SK-N-SH (cell line): Measurements from ENCODE around the gene SLC24A5. TPM values are rescaled to one million over a fixed set of nuclear protein-coding genes. Genes with fewer than 3 reads are reported as not detected.

Experiments
- CTCF ChIA-PET: fragments of 300-600, 350-600 bp; formaldehyde crosslinking; extraction: SDS; loops from one replicate; lab custom pipeline; 2021; lab: Yijun Ruan, JAX
- POLR2A ChIA-PET: fragments of 350-600 bp; sonication (Branson Sonifier 250); formaldehyde crosslinking; extraction: SDS; loops from one replicate; lab custom pipeline; 2020; ENCODE audit warnings: antibody characterized with exemption, inconsistent platforms; lab: Yijun Ruan, JAX
- DNase-seq: peaks from one replicate; pipeline ENCODE4 v3.0.0; 2012
- H2AFZ ChIP-seq: fragments of 200-600 bp; sonication (generic); 2 replicates; pipeline ENCODE4 v1.8.1; 2016; ENCODE audit warnings: antibody characterized with exemption, mild to moderate bottlenecking, low read depth
- H3F3A ChIP-seq: fragments of 200-600 bp; sonication (generic); replicated peaks from 2 replicates; pipeline ENCODE3; 2016; ENCODE audit warnings: antibody characterized with exemption, mild to moderate bottlenecking; ENCODE audit not compliant: insufficient read depth
- H3K27ac ChIP-seq, 2 experiments: fragments of 200-500 bp in 1 of 2; fragments of 200-600 bp in 1 of 2; sonication (Bioruptor generic) in 1 of 2; sonication (generic), shearing (Covaris generic) in 1 of 2; 2 replicates each; pipeline versions ENCODE4 v1.5.1 to v1.6.1; 2014 to 2016; ENCODE audit warnings: low read depth in 2 of 2, inconsistent platforms in 1 of 2, low read length in 1 of 2, mild to moderate bottlenecking in 1 of 2, mixed read lengths in 1 of 2
- H3K27me3 ChIP-seq: fragments of 200-600 bp; sonication (generic), shearing (Covaris generic); 2 replicates; pipeline ENCODE4 v1.6.1; 2016; ENCODE audit warnings: mixed run types; ENCODE audit not compliant: insufficient read depth
- H3K36me3 ChIP-seq, 2 experiments: fragments of 200-500 bp in 1 of 2; fragments of 200-600 bp in 1 of 2; sonication (Bioruptor generic) in 1 of 2; sonication (generic) in 1 of 2; replicated peaks in 1 of 2; 2 replicates each; pipeline versions ENCODE3 to v1.5.1; 2014 to 2016; ENCODE audit warnings: low read length in 1 of 2, mild to moderate bottlenecking in 1 of 2; ENCODE audit not compliant: insufficient read depth in 2 of 2, control insufficient read depth in 1 of 2
- H3K4me1 ChIP-seq, 2 experiments: fragments of 200-500 bp in 1 of 2; fragments of 200-600 bp in 1 of 2; sonication (Bioruptor generic) in 1 of 2; sonication (generic), shearing (Covaris generic) in 1 of 2; 2 replicates each; pipeline versions ENCODE4 v1.5.1 to v1.6.1; 2014 to 2016; ENCODE audit warnings: low read depth in 1 of 2, low read length in 1 of 2, mixed run types in 1 of 2; ENCODE audit not compliant: insufficient read depth in 2 of 2, control insufficient read depth in 1 of 2
- H3K4me2 ChIP-seq: fragments of 200-600 bp; sonication (generic), shearing (Covaris generic); 2 replicates; pipeline ENCODE4 v1.6.1; 2017; ENCODE audit warnings: mixed run types
- H3K4me3 ChIP-seq, 2 experiments: fragments of 200-500 bp in 1 of 2; fragments of 200-600 bp in 1 of 2; sonication (Bioruptor generic) in 1 of 2; sonication (generic), shearing (Covaris generic) in 1 of 2; 2 replicates each; pipeline versions ENCODE4 v1.5.1 to v1.8.1; 2014 to 2016; ENCODE audit warnings: low read depth in 2 of 2, inconsistent platforms in 1 of 2, low read length in 1 of 2, mild to moderate bottlenecking in 1 of 2, mixed read lengths in 1 of 2, moderate library complexity in 1 of 2
- H3K79me2 ChIP-seq: fragments of 200-600 bp; sonication (generic); 2 replicates; pipeline ENCODE4 v1.8.1; 2017; ENCODE audit warnings: mild to moderate bottlenecking; ENCODE audit not compliant: insufficient read depth
- H3K9ac ChIP-seq: fragments of 200-600 bp; sonication (generic); 2 replicates; pipeline ENCODE4 v1.6.1; 2017; ENCODE audit warnings: mixed run types
- H3K9me2 ChIP-seq: fragments of 200-600 bp; sonication (generic); 2 replicates; pipeline ENCODE4 v1.6.1; 2017; ENCODE audit warnings: mixed run types
- H3K9me3 ChIP-seq: fragments of 200-600 bp; sonication (generic); 2 replicates; pipeline ENCODE4 v1.6.1; 2017; ENCODE audit warnings: mixed run types, mild to moderate bottlenecking, moderate library complexity
- H4K20me1 ChIP-seq: fragments of 200-600 bp; sonication (generic); 2 replicates; pipeline ENCODE4 v1.6.1; 2017; ENCODE audit warnings: mild to moderate bottlenecking, mixed run types; ENCODE audit not compliant: insufficient read depth
- MXI1 ChIP-seq: IDR thresholded peaks from 2 replicates; pipeline ENCODE4 v1.6.1; 2012; ENCODE audit warnings: mild to moderate bottlenecking, low read depth, low read length, improper control_type of control experiment
- SMC3 ChIP-seq: IDR thresholded peaks from 2 replicates; pipeline ENCODE4 v1.6.1; 2012; ENCODE audit warnings: low read depth, low read length, improper control_type of control experiment
- WGBS: methylation state at CpG from one replicate; pipeline ENCODE4 v1.1.6; 2017; ENCODE audit warnings: low lambda C conversion rate; 5-methylcytosine and 5-hydroxymethylcytosine counted together
- polyA plus RNA-seq, 3 experiments: library from polyadenylated mRNA; depleted of rRNA; stranded (reverse); fragments of >200 nt; gene quantifications; 2 replicates each; pipeline ENCODE4 v1.2.3, GENCODE V29; 2012
- TF ChIP-seq, protein P1 (sequence below): IDR thresholded peaks from 2 replicates; pipeline ENCODE4 v1.4.0; 2012; ENCODE audit warnings: low read depth, borderline replicate concordance

Gene SLC24A5
- polyA plus RNA-seq, 1 of the 3 experiments (the other 2 are of a cell fraction), result not detected

DNA sequence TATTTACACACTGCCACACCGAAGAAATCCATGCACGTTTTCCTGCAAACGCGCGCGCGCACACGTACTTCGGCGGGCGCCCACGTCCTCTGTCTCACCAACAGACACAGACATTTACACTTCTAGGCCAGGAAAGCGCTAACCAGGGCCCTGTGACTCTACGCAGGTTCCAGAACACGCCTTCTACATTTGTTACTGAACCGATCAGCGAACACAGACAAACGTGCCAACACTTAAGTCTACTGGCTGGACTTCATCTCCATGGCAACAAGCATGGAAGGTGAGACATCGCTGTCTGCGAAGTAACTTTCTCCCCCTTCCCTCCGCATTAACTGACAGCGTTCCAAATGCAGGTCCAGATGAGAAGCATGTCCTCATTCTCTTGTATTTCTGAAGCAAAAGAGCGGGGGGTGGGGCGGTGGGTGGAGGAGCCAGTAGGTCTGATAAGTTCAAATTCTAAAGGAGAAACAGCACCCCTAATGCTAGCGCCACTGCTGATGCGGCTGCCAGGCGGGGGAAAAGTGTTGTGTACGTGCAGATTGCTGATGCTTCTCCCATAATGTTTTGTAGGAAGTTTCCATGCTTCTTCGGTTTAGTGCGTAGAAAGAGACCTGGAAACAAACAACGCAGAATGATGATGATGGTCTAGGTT lies 70.9 kb downstream of the SLC24A5 start, which contains the start of gene CTXN2:
TSS of gene CTXN2 (plus strand) at position 92 of the 652 bp plus-strand sequence. CDS start 9,636 bp downstream, outside the sequence.
- Histone ChIP-seq H3K4me2 (peak within 1 kb of the TSS; percentile 81), H3K4me1 (peaks cover 0 to 6% of the 10 kb centered on the region in 2 experiments; a peak in 2 of 4 replicates), H4K20me1 (no peaks in the 10 kb centered on the region), H2AFZ (no peak within 1 kb of the TSS), H3K9me3 (no peaks in the 10 kb centered on the region), H3K27me3 (no peaks in the 10 kb centered on the region), H3K9ac (no peak within 1 kb of the TSS), H3K27ac (no peak within 1 kb of the TSS), H3K9me2 (no peaks in the 10 kb centered on the region), H3K79me2 (no peaks in the 10 kb centered on the region), H3F3A (no peaks in the 10 kb centered on the region), H3K4me3 (peak within 1 kb of the TSS; percentile 37 to 54; a peak in 3 of 4 replicates), H3K36me3 (no peaks in the 10 kb centered on the region)
- CTCF ChIA-PET, result no interaction called here
- POLR2A ChIA-PET, result no interaction called here
- TF ChIP-seq MXI1, result no peak
- TF ChIP-seq, protein P1, sequence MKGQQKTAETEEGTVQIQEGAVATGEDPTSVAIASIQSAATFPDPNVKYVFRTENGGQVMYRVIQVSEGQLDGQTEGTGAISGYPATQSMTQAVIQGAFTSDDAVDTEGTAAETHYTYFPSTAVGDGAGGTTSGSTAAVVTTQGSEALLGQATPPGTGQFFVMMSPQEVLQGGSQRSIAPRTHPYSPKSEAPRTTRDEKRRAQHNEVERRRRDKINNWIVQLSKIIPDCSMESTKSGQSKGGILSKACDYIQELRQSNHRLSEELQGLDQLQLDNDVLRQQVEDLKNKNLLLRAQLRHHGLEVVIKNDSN, result no peak
- no peak for TF ChIP-seq SMC3
- WGBS, result 31% methylated on average over 31 of the region's 31 CpGs
- peak; percentile 30 for DNase-seq

Other genes with a start within 250 kb of the SLC24A5 start
- 11.6 and 17.6 TPM in 2 replicates for gene MYEF2, start 57.3 kb downstream of the SLC24A5 start, polyA plus RNA-seq (2012; rRNA removed)
- gene CTXN2, start 70.7 kb downstream of the SLC24A5 start, polyA plus RNA-seq (2012; rRNA removed), result 0.02 and 0.05 TPM in 2 replicates
- gene SLC12A1, start 85.3 kb downstream of the SLC24A5 start, polyA plus RNA-seq (2012; rRNA removed), result not detected in 2 replicates
- 67.1 and 79.3 TPM in 2 replicates for gene DUT, start 210.4 kb downstream of the SLC24A5 start, polyA plus RNA-seq (2012; rRNA removed)